GM19468 (cell line): ENCODE data around the gene CLDN5.

Experiments used
- ATAC-seq: cut with Tn5 transposase; IDR thresholded peaks from one replicate; pipeline ENCODE4 v1.9.1; 2021; ENCODE audit warnings: mild to moderate bottlenecking, moderate library complexity, moderate number of reproducible peaks; ENCODE audit not compliant: unreplicated experiment; ENCODE audit errors: extremely low read depth

CLDN5 gene, protein sequence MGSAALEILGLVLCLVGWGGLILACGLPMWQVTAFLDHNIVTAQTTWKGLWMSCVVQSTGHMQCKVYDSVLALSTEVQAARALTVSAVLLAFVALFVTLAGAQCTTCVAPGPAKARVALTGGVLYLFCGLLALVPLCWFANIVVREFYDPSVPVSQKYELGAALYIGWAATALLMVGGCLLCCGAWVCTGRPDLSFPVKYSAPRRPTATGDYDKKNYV

GRCh38 chr22:19524170-19525115 is at the start of gene CLDN5:
CLDN5 (minus strand) TSS chr22:19524410; CDS start chr22:19524255, 155 bp downstream.
- ATAC-seq, result no peak

DNA sequence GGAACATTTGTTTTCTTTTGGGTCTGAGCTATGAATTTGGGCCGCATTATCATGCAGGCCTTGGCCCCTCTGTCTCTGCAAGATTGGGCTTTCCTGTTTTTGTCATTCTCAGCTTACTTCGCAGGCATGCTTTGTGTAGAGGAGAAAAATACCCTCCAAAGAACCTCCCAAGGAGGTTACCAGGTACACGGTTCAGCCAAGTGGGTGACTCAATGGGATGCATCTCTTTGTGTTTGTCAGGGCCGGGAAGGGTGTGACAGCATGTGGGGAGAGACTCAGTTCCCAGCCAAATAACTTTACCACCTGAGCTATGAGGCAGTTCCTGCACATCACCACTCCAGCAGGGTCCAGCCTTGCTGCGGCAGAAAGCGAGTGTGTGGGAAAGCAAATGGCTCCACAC is 47.8 kb upstream of the CLDN5 start:
- ATAC-seq, result no peak

DNA sequence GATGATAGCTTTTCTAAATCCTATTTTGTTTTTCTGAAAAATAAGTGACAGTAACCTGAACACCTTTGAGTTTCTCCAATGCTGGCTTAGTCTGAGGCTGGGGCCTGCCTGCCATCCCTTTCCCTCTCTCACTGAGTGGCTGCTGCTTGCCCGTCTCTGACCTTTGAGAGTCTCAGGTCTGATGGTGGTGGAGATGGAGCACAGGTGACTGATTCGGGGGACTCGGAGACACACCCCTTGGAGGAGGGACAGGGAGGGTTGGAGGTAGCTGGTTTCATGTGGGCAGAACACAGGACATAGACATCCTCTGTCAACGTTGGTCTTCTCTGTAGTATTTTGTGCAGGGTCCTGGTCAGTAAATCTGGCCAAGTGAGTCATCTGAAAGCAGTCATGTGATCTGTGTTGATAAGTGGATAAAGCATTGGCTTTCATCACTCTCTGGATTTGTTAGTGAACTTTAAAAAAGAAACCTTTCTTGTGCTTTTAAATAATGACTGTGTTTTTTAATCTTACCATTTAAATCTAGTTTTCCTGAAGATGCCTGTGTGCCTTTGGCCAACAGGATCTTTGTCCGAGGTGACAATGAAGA is 47.1 kb upstream of the CLDN5 start:
- ATAC-seq, result no peak

DNA sequence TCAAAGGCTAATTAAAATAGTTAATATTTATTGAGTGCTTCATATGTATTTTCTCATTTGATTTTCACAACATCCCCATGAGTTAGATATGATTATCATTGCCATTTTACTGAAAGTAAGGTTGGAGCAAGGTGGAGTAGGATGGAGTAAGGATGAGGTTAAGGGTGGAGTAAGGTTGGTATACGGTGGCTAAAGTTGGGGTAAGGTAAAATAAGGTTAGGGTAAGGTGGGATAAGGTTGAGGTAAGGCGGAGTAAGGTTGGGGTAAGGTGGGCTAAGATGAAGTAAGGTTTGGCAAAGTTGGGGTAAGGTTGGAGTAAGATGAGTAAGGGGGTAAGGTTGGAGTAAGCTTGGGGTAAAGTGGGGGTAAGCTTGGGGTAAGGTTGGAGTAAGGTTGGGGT is 45.8 kb upstream of the CLDN5 start:
- ATAC-seq, result no peak

DNA sequence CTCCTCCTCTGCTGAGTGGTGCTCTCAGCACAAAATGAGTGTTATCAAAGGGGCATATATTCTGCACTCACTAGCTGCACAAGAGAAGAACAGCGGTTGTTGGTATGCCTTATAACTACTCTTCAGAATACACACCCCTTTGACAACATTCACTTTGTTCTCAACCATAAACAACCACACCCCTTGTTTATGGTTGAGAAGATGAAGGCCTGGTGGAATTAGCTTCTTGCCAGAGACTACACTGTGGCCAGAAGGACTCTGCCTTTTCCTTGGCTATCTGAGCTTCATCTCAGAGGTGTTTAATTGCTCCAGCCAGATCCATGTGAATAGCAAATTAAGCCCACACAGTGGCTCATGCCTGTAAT is 45.0 kb upstream of the CLDN5 start:
- ATAC-seq, result no peak

- ATAC-seq, result no peak
These were observed 44.4 kb upstream of the CLDN5 start for GRCh38 chr22:19568337-19569275.

- no peak for ATAC-seq
These were observed 43.2 kb upstream of the CLDN5 start for GRCh38 chr22:19567157-19568009.

GRCh38 chr22:19566279-19567156 is 42.3 kb upstream of the CLDN5 start:
- no peak for ATAC-seq

DNA sequence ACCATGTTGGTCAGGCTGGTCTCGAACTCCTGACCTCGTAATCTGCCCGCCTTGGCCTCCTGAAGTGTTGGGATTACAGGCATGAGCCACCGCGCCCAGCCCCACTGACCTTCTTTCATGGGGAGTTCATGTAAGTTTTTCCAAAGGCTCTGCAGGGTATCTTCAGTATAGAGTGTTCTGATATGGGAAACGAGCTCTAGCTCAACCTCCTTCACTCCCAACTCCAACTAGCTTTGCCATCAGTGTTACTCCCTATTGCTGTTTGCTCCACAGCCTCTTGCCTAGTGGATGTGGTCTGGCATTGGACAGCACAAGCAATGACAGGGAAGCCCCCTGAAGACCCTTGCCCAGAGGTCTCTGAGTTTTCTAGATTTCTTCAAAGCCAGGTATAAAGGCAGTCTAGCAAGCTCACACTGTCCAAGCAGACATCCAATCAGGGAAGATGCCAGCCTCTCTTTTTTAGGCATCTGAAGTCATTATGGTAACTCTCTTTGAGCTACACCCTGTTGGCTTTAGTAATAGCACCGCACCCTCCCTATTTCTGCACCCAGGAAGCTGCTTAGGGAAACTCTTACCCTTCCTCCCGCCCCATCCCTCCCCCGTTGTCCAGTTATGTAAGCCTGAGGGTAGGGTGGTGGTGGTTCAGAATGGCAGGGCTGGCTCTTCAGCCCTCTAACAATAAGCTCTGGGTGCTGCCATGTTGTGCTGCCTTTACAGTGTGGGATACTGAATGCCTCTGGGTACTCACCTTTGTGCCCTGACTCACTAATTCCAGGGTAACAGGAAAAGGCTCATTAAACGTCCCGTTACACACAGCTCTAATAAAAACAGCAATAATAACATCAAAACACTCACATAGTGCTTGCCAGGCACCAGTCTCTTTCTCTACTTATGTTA is 41.4 kb upstream of the CLDN5 start:
- ATAC-seq, result no peak

GRCh38 chr22:19559956-19560355 is 35.7 kb upstream of the CLDN5 start:
- no peak for ATAC-seq

- no peak for ATAC-seq
These were observed 35.2 kb upstream of the CLDN5 start for GRCh38 chr22:19559324-19559811.

GRCh38 chr22:19556963-19557545 is 32.8 kb upstream of the CLDN5 start:
- ATAC-seq, result no peak

DNA sequence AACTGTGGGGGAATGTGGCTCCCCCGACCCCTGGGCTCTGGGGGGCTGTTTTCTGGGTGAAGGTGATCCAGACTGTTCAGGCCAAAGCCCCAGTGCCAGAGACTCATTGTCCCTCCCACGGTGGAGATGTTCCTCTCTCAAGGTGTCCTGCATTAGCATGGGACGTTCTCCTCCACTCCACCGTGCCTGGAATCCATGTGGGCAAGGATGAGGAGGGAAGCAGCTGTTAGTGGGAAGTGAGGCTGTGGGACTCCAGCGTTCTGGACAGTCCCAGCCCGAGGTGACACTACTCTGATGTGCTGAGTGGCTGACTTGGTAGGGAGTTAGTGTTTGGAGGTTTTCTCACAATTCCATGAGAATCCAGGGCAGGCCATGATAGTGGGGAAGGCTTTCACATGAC is 31.4 kb upstream of the CLDN5 start:
- no peak for ATAC-seq

DNA sequence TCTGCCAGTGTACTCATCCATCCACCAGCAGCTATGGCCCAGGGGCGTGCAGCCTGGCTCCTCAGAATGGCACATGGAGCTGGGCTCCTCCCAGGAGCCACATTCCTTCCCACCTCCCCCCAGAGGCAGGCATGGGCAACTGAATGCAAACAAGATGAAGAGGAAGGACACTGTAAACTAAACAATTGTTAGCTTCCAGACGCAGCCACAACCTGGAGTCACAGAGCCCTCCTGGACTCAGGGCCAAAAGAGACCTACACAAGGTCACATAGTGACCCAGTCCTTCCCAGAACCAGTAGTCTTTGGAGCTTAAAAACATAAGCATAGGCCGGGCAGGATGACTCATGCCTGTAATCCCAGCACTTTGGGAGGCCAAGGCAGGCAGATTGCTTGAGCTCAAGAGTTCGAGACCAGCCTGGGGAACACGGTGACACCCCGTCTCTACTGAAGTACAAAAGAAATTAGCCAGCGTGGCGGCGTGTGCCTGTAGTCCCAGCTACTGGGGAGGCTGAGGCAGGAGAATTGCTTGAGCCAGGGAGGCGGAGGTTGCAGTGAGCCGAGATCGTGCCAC is 30.7 kb upstream of the CLDN5 start:
- ATAC-seq, result no peak

- ATAC-seq, result no peak
These were observed 29.0 kb upstream of the CLDN5 start for GRCh38 chr22:19553201-19553600.

DNA sequence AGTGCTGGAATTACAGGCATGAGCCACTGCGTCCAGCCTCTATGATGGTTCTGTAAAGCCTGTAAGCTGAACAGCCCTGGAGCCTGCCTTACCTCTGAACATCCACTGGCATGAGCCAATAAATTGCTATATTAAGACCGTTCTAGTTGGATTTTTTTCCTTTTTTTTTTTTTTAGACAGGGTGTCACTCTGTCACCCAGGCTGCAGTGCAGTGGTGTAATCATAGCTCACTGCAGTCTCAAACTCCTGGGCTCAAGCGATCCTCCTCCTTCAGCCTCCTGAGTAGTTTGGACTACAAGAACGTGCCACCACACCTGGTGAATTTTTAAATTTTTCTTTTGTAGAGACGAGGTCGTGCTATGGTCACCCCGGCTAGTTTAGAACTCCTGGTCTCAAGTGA is 26.2 kb upstream of the CLDN5 start:
- ATAC-seq, result no peak

DNA sequence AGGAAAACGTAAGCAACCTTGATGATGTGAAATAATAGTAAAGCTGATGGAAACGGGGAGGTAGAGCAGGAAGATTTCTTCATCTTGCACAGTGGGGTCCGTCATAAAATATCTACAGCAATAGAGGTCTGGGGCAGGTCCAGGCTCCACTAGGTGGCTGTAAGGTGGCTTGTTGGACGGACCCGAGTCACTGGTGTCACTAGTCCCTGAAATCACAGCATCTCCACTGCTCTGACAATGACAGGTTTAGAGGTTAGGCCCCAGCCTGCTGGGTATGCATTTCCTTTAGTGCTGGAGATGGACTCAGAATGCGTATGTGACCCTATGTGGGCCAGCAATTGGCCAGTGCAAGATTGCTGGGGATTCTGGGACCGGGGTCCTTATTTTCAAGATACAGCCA is 25.2 kb upstream of the CLDN5 start:
- no peak for ATAC-seq
